ENCODE measurements around the gene CYP2A6.
"Not testable (repeated sequence)": the region's sequence is repeated elsewhere in the genome, so short reads cannot be mapped to it uniquely, and the experiment has no call there.

CYP2A6 gene

DNA sequence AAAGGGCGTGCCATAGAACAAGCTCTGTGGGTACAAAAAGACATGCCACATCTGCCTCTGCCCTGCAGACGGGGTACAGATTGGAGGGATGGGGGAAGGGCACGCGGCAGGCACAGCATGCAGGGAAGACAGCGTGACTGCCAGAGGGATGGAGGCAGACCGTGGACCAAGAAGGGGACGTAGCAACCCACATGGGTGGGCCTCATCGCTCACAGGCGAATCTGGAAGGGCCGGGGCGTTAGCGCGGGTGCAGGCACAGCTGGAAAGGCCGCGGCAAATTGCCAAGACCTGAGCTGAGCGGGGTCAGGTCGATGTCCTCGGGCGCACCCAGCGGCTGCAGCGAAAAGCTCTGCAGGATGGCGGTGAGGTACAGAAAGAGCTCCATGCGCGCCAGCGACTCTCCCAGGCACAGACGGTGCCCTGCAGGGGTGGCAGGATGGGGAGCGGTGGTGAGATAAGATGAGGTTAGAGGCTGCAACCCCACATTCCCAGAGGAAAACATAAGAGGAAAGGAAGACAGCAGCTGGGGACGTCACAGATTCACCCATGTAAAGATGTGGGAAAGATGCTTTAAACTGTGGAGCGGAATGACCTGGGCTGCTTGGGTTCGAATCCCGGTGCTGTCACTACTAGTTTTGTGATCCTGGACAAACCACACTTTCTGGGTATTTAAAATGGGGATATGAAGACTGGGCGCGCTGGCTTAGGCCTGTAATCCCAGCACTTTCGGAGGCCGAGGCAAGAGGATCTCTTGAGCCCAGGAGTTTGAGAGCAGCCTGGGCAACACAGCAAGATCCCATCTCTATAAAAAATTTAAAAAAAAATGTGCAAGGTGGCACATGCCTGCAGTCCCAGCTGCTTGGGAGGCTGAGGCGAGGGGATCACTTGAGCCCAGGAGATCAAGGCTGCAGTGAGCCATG, 31.5 kb downstream of the CYP2A6 start:
- peak; percentile 28 for DNase-seq

DNA sequence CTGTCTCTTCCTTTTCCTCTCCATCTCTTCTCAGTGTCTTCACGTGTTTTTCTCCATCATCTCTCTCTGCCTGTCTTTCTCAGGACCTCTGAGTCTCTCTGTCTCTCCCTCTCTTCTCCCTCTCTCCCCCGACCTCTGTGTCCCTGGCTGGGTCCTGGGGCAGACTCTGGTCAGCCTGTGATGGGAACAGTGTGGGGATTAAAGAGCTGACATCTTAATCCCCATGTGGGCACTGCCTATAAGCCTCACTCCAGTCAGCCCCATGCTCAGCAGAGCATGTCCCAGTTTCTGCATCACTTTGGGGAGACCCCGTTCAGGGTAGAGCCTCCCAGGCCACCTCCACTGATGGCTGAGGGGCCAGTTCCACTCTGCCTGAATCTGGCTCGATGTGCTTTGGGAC, 35.0 kb downstream of the CYP2A6 start:
- DNase-seq, result no peak

DNA sequence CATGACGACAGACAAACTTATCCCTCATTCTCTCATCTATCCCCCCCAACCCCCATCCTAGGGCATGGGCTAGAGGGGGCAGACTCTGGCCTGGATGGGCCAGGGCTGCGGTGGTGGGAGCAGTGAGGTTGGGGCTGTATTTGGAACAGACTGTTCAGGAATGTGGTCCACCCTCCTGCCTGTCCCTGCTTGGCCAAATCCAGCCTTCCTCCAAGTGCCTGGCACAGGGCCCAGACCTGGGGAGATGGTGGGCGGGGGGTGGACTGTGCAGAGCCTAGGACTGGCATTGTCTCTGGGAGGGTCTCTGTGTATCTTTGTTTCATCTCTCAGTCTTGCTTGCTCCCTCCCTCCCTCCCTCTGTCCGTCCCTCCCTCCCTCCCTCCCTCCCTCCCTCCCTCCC, 37.1 kb downstream of the CYP2A6 start:
- no peak for DNase-seq

DNA sequence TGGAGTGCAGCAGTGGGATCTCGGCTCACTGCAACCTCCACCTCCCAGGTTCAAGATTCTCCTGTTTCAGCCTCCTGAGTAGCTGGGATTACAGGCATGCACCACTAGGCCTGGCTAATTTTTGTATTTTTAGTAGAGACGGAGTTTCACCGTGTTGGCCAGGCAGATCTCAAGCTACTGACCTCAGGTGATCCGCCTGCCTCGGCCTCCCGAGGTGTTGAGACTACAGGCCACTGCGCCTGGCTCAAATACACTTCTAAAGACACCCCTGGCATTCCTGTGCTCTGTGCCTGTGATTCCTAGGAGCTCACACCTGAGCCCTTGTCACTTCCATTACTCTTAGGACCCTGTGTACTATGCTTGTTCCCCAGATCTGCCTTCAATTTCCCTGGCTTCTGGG, 37.7 kb downstream of the CYP2A6 start:
- not testable (repeated sequence) for DNase-seq

DNA sequence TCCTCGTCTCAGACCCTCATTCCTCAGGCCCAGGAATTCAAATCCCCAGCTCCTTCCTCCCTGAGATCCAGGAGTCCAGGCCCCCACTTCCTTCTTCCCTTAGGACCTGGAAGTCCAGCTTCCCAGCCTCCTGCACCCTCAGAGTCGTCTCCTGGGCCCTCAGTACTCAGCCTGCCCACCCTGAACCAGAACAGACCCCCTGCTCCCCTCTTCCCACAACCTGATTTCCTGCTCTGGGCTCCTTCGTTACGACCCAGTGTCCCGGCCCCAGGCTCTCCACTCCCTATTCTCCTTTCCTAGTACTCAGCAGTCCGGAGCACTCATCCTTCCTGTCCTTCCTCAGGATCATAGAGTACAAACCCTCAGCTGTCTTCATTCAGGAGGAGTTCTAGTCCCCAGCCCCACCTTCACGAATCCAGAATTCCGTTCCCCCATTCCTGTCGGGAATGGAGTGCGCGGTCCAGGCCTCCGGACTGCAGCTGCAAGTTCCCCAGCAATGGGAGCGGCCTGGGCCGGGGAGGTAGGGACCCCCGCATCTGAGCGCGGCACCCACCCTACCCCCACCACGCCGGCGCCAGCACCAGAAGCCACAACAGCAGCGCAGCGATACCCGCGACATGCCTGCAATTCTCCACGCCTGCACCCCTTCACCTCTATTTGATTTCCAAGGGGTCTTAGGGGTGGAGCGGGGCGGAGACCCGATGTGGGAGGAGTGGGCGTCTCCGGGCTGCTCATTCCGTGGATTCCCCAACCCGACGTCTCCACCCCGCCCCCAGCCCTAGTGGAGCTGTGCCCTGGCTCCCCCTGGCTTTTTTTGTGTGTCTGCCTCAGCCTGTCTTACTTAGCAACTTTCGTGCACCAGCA, 38.5 kb downstream of the CYP2A6 start:
- no peak for DNase-seq

DNA sequence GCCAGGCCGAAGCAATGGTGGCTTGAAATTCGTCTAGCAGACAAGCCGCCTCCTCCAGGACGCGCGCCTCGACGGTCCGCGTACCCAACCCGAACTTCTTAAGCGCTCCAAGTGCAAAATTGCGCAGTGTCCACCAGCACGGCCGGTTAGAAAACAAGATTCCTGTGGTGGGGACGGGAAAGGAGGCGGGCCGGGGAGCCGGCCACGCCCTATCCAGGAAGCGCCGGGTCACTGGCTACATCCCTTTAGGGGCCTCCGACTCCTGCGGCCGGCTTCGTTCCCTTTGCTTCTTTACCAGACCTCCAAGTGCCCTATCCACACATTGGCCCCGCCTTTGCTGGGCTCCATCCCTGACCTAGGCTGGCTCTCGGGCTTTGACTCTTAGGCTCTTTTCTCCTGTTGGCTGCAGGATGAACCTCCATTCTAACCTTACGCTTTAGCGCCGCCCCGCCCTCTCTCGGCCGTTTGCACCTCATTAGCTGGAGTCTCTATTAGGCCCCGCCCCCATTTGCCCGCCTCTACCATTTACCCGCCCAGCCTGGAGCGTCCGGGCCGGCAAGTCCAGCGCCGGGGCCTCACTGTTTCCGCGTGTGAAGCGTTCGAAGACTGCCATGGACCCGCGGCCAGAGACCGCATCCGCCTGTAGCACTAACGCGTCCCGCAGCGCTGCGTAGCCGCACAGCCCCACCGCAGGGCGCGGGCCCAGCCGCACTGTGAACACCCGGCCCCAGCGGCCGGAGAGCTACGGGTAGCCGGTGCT, 39.4 kb downstream of the CYP2A6 start:
- DNase-seq, result peak; percentile 71

DNA sequence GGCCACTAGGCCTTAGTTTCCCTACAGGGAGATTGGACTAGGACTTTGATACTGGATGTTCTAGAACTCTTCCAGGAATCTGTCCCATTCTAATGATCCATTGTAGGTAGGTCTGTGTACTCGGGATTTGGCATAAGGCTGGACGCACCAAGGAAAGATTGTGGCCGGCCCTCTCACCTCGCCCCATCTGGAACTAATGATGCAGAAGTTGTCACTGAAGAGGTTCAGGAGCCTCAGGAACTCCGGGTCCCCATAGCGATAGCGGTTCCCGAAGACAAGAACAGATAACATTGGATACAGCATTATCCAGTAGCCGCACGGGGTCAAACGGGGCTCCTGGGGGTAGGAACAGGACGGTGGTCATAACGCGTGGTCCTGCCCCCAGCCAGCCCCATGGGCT, 40.1 kb downstream of the CYP2A6 start:
- no peak for DNase-seq

DNA sequence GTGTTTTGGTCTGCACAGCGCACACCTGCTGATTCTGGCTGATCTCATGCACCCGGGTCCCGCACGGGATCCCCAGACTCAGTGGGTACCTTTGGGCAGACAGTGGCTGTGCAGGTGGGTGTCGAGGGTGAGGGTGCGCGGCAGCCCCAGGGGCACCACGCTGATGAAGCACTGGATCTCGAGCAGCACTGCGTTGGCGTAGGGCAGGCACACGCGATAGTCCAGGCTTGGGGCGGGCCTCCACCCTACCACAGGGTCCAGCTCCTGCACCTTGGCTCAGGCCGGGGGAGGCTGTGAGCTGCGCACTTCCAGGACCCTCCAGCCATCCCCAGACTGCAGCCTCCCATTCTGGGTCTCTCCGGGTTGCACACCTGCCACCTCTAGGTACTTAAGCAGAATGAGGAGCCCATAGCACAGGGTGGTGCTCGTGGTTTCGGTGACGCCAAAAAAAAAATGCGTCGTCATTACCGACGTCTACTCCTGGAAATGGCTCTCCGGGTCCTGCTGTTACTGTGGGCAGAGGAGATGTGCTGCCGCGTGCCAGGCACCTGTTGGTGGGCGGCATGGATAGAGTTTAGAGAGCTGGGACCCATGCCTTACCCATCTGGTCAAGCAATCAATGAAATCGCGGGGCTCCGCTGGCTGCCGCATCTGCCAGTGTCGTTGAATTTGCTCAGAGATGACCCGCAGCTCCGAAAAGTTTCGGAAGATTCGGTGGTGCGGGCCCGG, 40.7 kb downstream of the CYP2A6 start:
- DNase-seq, result no peak

DNA sequence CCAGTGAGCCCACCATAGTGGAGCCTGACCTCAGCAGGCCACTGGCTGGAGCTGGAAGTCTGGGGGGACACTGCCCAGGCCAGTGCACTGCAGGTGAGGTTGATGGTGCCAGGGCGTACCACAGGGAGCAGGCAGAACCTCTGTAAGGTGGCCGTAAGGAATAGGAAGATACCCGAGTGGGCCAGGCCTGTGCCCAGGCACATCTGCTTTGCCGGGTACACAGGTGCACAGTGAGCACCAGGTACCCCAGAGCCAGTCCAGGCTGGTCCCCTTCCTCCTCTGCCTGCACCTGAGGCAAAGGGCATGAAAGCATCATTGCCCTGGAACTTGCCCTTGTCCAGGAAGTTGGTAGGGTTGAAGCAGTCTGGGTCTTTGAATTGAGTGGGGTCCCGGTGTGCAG, 41.8 kb downstream of the CYP2A6 start:
- no peak for DNase-seq

DNA sequence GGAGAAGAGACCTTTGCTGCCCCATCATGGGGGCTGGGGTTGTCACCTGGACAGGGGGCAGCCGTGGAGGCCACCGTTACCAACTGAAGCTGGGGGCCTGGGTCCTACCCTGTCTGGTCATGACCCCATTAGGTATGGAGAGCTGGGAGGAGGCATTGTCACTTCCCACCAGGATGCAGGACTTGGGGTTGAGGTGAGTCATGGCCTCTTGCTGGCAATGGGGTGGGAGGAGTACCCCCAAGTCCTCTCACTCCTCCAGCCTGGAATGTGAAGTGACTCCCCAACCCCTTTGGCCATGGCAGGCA, 42.3 kb downstream of the CYP2A6 start:
- DNase-seq, result no peak

DNA sequence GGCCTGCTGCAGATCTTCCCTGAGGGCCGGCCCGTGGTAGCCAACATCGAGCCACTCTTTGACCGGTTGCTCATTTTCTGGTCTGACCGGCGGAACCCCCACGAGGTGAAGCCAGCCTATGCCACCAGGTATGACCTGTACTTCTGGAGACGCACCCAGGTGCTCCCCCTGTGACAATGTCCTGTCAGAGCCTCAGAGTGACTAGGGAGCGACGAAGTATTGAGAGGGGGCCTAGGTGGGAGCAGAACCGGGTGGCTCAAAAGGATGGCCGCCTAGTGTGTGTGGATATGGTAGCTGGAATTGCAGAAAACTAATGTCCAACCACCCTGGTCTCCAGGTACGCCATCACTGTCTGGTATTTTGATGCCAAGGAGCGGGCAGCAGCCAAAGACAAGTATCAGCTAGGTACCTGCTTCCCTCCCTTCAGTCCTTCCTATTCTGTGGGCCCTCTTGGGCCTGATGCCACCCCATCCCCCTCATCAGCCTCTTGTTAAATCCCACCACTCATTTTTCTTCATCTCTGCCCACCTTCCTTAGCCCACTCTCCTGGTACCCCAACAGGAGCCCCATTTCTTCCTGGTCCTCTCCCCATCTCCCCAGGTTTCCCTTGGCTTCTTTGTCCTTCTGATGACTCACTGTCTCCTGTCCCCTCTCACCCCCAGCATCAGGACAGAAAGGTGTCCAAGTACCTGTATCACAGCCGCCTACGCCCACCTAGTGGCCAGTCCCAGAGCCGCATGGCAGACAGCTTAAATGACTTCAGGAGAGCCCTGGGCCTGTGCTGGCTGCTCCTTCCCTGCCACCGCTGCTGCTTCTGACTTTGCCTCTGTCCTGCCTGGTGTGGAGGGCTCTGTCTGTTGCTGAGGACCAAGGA, 42.9 kb downstream of the CYP2A6 start:
- no peak for DNase-seq

DNA sequence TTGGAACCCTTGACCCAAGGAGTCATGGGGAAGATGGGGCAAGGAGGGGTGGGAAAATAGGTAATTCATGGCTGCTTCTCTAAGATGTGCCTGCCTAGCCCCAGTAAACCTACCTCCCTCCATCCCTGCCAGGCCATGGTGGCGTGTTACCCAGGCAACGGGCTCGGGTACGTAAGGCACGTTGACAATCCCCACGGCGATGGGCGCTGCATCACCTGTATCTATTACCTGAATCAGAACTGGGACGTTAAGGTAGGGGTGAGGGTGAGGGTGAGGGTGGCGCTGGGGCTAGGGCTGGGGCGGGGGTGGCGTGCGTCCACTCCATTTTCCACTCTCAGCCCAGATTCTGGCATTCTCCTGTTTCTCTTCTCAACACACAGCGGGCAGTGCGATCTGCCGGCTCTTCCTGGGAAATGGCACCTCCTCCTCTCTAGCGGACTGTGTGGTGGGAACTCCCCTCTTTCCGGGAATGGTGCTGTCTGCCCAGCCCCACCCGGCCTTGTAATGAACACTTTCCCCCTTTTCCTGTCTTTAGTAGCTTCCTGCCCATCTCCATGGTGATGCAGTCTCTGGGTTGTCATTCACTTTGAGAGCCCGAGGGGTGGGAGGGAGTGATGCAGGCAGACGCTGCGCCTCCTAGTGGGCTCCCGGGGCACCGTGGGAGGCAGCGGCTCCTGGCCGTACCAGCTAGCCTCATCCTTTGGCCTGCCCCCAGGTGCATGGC, 43.7 kb downstream of the CYP2A6 start:
- DNase-seq, result peak; percentile 98

DNA sequence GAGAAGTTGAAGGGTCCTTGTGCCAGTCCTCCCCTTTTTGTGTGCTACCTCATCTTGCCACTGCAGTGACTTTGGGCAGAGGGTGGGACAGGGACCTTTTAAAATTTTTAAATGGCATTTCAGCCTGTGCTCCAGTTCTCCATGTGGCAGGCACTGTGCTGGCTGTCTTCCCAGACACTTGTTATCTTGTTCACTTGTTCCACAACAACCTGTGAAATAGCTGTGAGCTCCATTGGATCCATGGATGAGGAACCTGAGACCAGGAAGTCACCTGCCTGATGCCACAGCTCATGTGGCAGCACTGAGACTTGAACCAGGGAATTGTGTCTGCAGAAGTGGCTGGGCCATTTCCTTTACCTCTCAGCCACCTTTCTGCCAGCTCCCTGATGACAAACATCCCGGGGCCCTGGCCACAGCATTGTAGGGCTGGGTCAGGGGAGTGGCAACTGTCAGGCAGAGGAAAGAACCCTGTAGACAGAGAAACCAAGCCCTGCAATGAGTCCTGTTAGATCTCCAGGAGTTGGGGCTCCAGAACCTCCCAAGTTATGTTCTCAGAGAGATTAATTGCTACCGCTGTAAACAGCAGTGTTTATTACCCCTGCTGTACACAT, 44.9 kb downstream of the CYP2A6 start:
- no peak for DNase-seq

DNA sequence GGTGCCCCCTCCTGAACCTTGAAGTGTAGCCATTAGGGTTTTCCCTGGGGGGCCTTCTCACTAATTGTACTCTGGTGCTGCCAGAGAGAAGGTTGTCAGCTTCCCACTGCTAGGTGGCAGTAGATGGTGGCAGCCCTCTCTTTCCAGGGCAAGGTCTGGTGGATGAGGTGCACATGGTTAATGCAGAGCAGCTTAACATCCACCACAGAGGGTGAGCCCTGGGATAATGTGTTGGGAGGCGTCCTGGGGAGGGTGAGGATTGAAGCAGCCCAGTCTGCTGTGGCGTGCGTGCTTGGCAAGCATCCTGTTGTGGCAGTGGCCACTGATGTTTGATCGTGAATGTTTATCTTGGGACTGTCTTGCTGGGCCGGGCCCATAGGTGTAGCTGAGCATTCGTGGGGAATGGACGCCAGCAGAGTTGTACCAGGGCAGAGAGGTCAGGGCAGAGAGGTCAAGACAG, 45.4 kb downstream of the CYP2A6 start:
- no peak for DNase-seq

DNA sequence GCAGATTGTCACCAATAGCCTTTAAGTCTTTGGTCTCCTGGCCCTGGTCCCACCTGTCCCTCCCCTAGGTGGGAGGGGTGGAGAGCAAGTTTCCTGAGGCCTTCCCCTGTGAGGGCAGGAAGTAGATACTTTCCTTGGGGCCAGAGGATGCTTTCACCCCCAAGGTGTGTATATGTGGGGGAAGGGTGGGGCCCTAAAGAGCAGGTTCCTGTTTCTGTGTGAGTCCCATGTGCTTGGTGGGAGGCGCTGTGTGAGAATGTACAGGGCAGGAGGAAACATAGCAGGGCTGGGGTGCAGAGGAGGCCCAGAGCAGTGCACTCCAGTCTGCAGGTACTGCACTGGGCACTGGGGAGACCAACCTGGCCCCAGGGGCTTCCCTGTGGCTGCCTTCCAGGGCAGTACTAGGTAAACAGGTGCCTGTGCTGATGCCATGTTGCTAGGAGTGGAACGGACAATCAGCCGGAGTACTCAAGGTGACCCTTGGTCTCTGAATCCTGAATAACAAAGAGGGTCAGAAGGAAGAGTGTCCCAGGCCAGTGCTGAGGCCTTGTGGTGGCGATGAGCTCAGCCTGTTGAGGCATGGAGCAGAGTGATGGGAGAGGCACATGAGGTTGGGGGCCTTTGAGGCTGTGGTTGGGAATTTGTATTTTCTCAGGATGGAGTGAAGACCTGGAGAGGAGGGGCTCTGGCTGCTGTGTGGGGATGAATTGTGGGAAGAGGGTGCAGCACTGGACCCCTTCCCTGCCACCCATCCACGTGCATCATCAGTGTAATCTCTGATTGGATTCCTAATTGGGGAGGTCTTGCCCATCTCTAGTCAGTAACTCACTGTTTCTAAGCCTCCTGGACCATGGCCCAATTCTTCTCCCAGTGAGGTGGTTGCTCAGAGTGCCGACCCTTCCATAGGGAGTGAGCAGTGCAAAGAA, 46.1 kb downstream of the CYP2A6 start:
- no peak for DNase-seq

DNA sequence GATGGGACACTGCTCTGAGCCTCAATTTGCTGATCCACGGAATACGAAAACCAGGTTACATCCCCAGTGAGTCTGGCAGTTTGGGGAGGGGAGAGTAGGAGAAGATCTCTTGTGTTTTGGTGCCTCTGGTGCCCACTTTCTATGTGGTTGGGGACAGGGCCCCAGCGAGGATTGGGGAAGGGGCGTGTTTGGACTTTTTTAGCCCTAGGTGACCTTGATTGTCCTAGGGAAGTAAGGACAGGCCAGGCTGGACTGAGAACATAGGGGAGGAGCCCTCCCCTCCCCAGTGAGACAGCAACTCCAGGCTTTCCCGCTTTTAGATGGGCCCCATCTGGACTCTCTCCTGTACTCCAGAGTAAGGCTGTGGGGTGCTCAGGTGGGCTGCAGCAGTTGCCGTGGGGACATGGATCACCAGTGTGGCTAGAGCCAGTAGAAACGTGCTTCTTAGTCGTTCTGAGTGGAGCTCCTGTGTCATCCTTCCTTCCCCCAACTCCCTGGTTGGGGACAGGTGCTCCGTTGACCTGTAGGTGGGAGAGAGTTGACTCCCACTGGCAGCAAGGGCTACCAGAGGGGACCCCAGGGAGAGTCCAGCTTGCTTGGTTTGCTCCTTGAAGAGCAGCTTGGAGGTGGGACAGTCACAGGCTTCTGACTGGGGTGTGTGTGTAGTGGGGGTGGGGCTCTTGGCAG, 46.9 kb downstream of the CYP2A6 start:
- DNase-seq, result no peak

DNA sequence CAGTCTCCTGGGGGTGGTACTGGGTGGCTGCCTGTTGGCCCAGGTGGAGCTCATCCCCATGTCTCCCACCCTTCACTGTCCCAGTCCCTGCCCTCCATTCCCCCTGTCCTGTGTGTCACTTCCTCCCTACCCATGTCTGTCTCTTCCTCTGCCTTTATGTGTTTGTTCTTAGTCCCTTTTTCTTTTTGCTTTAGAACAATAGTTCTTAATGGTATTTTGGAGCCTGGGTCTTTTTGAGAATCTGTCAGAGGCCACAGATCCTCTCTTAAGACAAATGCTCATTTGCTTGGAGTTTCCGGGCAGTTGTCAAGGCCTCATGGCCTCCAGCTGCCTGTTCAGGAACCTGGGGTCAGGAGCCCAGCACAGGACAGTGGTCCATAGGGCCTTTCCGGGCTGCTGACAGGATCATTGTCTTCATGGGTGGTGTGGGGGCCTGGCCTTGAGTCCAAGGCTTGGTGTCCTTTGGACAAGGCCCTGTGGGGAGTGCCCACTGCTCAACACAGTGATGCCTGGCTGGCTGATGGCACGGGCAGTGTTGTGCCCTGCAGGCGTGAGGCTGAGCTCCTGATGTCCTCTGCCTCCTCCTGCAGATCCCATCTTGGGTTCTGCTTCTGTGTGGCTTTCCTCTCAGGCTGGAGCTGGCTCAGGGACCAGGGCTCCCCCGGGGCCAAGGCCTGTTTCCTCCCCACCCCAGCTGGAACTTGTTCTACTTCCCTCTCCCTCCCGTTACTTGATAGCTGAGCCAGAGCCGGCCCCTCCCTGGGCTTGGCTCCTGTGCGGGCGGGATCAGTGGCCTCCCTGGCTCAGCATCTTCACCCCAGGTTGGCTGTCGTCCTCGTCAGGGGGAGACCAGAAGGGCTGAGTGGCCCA, 47.7 kb downstream of the CYP2A6 start:
- no peak for DNase-seq
